Large intestine (tissue), 3 donors: Measurements from ENCODE around the gene PACS2. TPM values are rescaled to one million over a fixed set of nuclear protein-coding genes. Genes with fewer than 3 reads are reported as not detected.

ENCODE experiments used
- DNase-seq, 2 donors: peaks; one replicate each; pipeline versions ENCODE4 v3.0.0 to v3.0.0-alpha.2; 2013
- H3K27ac ChIP-seq: one replicate; pipeline ENCODE4 v1.5.1; 2013; ENCODE audit warnings: low read length
- H3K27me3 ChIP-seq: 2 replicates; pipeline ENCODE4 v1.6.1; 2013; ENCODE audit warnings: low read length; ENCODE audit not compliant: control insufficient read depth, insufficient read depth
- H3K36me3 ChIP-seq: 2 replicates; pipeline ENCODE4 v1.6.1; 2013; ENCODE audit warnings: low read length; ENCODE audit not compliant: control insufficient read depth, insufficient read depth
- H3K4me1 ChIP-seq: one replicate; pipeline ENCODE4 v1.6.1; 2013; ENCODE audit warnings: low read length; ENCODE audit not compliant: control insufficient read depth, insufficient read depth
- H3K4me3 ChIP-seq: one replicate; pipeline ENCODE4 v1.5.1; 2013; ENCODE audit warnings: low read length
- H3K9me3 ChIP-seq: one replicate; pipeline ENCODE4 v1.6.1; 2013; ENCODE audit warnings: mild to moderate bottlenecking, low read depth, low read length, moderate library complexity; ENCODE audit not compliant: control insufficient read depth
- WGBS: methylation state at CpG from one replicate; pipeline ENCODE4 v1.1.5; 2013; ENCODE audit warnings: low lambda C conversion rate; ENCODE audit not compliant: insufficient coverage; 5-methylcytosine and 5-hydroxymethylcytosine counted together
- polyA plus RNA-seq: library from polyadenylated mRNA; unstranded; fragments of 120-200 nt; gene quantifications from one replicate; pipeline ENCODE4 v1.2.1, GENCODE V29; 2013

The PACS2 gene
- polyA plus RNA-seq, 1 donor = 54.6 TPM

GRCh38 chr14:105386581-105387529 lies 72.3 kb downstream of the PACS2 start:
- no peaks in the 10 kb centered on the region for H3K27me3 ChIP-seq
- H3K4me1 ChIP-seq = no peaks in the 10 kb centered on the region
- WGBS = no CpG with 5 or more reads among the region's 33 CpGs
- no peak overlapping the region for H3K27ac ChIP-seq
- H3K36me3 ChIP-seq = peaks cover 43% of the 10 kb centered on the region
- no peak overlapping the region for H3K4me3 ChIP-seq
- DNase-seq = no peak
- no peaks in the 10 kb centered on the region for H3K9me3 ChIP-seq

- Histone ChIP-seq H3K4me1 (no peaks in the 10 kb centered on the region), H3K27ac (no peak overlapping the region), H3K36me3 (peaks cover 39% of the 10 kb centered on the region), H3K27me3 (no peaks in the 10 kb centered on the region), H3K4me3 (no peak overlapping the region), H3K9me3 (no peaks in the 10 kb centered on the region)
- no CpG with 5 or more reads among the region's 10 CpGs for WGBS
- DNase-seq = no peak
Observed at GRCh38 chr14:105387530-105387922, 73.0 kb downstream of the PACS2 start.

- no peaks in the 10 kb centered on the region for H3K9me3 ChIP-seq
- DNase-seq = no peak
- WGBS = no CpG with 5 or more reads among the region's 25 CpGs
- H3K27me3 ChIP-seq = no peaks in the 10 kb centered on the region
- H3K36me3 ChIP-seq = peaks cover 36% of the 10 kb centered on the region
- H3K4me3 ChIP-seq = no peak overlapping the region
- H3K27ac ChIP-seq = no peak overlapping the region
- H3K4me1 ChIP-seq = no peaks in the 10 kb centered on the region
Observed at GRCh38 chr14:105388110-105388951, 73.8 kb downstream of the PACS2 start.

- WGBS = no CpG with 5 or more reads among the region's 16 CpGs
- no peak for DNase-seq
- Histone ChIP-seq H3K27me3 (no peaks in the 10 kb centered on the region), H3K9me3 (no peaks in the 10 kb centered on the region), H3K4me1 (no peaks in the 10 kb centered on the region), H3K4me3 (no peak overlapping the region), H3K36me3 (peaks cover 30% of the 10 kb centered on the region), H3K27ac (no peak overlapping the region)
Observed at GRCh38 chr14:105388976-105389375, 74.4 kb downstream of the PACS2 start.

DNA sequence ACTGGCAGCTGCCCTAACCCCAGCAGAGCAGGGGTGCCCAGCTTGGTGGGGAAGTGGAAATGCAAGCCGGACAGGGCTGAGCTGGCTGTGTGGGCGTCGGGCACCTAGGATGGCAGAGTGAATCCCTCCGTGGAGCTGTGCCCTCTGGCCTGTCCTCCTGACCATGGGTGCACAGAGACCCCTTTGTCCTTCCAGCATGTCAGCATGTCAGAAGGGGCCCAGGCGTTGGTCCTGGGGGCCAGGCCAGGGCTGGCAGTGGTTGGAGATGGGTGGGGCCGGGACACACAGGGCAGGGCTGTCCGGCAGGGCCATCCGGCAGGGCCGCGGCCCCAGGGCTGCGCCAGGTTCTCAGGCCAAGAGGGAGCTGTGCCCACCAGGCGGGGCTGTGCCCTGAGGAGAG lies 75.0 kb downstream of the PACS2 start:
- no peak for DNase-seq
- peaks cover 25% of the 10 kb centered on the region for H3K36me3 ChIP-seq

GRCh38 chr14:105389976-105390848 lies 75.7 kb downstream of the PACS2 start:
- DNase-seq = no peak
- no peaks in the 10 kb centered on the region for H3K27me3 ChIP-seq
- H3K9me3 ChIP-seq = no peaks in the 10 kb centered on the region
- H3K36me3 ChIP-seq = peaks cover 25% of the 10 kb centered on the region
- no CpG with 5 or more reads among the region's 27 CpGs for WGBS
- no peak overlapping the region for H3K4me3 ChIP-seq
- H3K27ac ChIP-seq = no peak overlapping the region
- no peaks in the 10 kb centered on the region for H3K4me1 ChIP-seq

More for the DNA sequence above, 75.0 kb downstream of the PACS2 start:
- no peak overlapping the region for H3K27ac ChIP-seq
- H3K27me3 ChIP-seq = no peaks in the 10 kb centered on the region
- no peaks in the 10 kb centered on the region for H3K9me3 ChIP-seq
- no peaks in the 10 kb centered on the region for H3K4me1 ChIP-seq
- H3K4me3 ChIP-seq = no peak overlapping the region
- WGBS = no CpG with 5 or more reads among the region's 12 CpGs

DNA sequence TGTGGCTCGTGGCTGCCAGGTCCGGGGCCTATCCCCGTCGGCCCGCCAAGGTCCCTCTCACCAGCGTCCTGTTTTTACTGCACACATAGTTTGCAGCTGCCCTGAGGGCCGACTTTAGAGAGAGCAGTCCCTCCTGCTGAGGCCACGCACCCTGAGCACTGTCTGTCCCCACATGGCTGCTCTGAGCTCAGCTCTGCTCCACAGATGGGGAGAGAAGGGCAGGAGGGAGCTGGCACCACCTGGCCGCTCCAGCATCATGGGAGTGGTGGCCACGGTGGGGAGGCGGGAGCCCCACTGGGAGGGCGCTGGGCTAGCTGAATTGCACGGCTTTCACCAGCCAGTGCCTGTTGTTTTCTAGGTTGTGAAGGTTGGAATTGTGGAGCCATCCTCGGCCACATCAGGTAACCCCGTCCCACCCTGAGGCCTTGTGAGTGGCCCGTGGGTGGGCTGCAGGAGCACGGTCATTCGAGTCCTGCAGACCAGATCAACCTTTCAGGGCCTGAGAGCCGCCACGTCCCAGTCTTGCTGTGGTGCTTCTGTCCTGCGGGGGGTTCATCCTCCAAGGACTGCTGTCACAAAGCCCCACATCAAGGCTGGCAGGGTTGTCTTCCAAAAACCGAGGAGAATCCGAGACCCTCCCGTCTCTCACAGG lies 76.4 kb downstream of the PACS2 start:
- H3K9me3 ChIP-seq = no peaks in the 10 kb centered on the region
- no peaks in the 10 kb centered on the region for H3K4me1 ChIP-seq
- WGBS = no CpG with 5 or more reads among the region's 24 CpGs
- peaks cover 22% of the 10 kb centered on the region for H3K36me3 ChIP-seq
- H3K27me3 ChIP-seq = no peaks in the 10 kb centered on the region
- DNase-seq = no peak
- no peak overlapping the region for H3K27ac ChIP-seq
- no peak overlapping the region for H3K4me3 ChIP-seq

DNA sequence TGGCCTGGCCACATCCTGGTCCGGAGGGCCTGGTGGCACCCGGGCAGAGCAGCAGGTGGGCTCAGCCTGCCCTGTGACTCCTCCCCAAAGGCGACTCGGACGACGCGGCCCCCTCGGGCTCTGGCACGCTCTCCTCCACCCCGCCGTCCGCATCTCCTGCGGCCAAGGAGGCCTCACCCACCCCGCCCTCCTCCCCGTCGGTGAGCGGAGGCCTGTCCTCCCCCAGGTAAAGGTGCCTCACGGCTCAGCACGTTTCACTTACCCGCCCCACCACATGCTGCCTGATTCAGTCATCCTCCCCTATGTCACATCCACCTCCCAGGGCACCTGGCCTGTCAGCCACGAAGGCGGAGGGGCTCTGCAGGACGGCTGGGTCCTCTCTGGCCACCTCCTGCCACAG lies 77.0 kb downstream of the PACS2 start:
- Histone ChIP-seq H3K36me3 (peaks cover 20% of the 10 kb centered on the region), H3K9me3 (no peaks in the 10 kb centered on the region), H3K4me3 (no peak overlapping the region), H3K27ac (no peak overlapping the region), H3K27me3 (no peaks in the 10 kb centered on the region), H3K4me1 (no peaks in the 10 kb centered on the region)
- no peak for DNase-seq
- no CpG with 5 or more reads among the region's 23 CpGs for WGBS

GRCh38 chr14:105392131-105393090 lies 77.9 kb downstream of the PACS2 start:
- Histone ChIP-seq H3K36me3 (peaks cover 11% of the 10 kb centered on the region), H3K27me3 (no peaks in the 10 kb centered on the region), H3K9me3 (peaks cover under 1% of the 10 kb centered on the region), H3K27ac (no peak overlapping the region), H3K4me3 (no peak overlapping the region), H3K4me1 (no peaks in the 10 kb centered on the region)
- no peak for DNase-seq
- 100% methylated on average over 3 of the region's 40 CpGs for WGBS
